Measurements from ENCODE around the gene NSF. TPM values are rescaled to one million over a fixed set of nuclear protein-coding genes. Genes with fewer than 3 reads are reported as not detected.
A peak's percentile ranks its signal among the peaks of the same experiment; 100 is the strongest.
"Not testable (repeated sequence)": the region's sequence is repeated elsewhere in the genome, so short reads cannot be mapped to it uniquely, and the experiment has no call there.

NSF gene
- total RNA-seq, 2 donors from 2014 or later: 21.6 to 22.6 TPM

DNA sequence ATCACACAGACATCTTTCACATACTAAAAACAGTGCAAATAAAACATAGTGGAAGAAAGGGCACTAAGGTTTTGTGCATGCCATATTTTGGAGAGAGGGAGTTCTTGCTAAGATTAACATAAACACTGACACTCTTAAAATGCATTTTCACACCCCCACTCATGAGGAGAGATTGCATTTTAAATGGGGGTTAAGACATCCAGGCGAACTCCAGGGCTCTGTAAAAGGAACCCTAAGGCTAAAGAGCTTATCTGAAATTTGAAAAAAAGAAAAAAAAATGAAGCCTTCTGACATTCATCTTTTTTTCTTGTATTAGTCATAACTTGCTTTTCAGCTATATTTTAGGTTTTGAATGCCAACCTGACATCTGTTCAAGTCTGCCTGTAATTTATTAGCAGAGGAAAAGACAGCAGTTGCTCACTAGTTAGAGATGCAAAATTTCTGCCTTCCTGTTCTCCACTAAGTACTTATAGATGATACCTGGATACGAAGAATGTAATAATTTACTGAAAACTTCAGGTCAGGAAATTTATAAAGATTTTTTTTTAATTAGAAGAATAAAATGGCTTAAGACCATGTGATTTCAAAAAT lies 57.3 kb downstream of the NSF start:
- not testable (repeated sequence) for H3K27me3 Mint-ChIP-seq; H3K4me1 Mint-ChIP-seq; H3K9me3 ChIP-seq (ENCODE audit: control insufficient read depth, low read length, poor library complexity, severe bottlenecking); H3K4me3 Mint-ChIP-seq; DNase-seq; ATAC-seq; H3K27ac Mint-ChIP-seq; H3K36me3 Mint-ChIP-seq (ENCODE audit: low read depth)

- not testable (repeated sequence) for H3K4me3 Mint-ChIP-seq; ATAC-seq; DNase-seq; H3K9me3 ChIP-seq (ENCODE audit: control insufficient read depth, low read length, poor library complexity, severe bottlenecking); H3K36me3 Mint-ChIP-seq (ENCODE audit: low read depth); H3K4me1 Mint-ChIP-seq; H3K27me3 Mint-ChIP-seq; H3K27ac Mint-ChIP-seq
Measured at GRCh38 chr17:46649246-46649645, 58.8 kb downstream of the NSF start.

DNA sequence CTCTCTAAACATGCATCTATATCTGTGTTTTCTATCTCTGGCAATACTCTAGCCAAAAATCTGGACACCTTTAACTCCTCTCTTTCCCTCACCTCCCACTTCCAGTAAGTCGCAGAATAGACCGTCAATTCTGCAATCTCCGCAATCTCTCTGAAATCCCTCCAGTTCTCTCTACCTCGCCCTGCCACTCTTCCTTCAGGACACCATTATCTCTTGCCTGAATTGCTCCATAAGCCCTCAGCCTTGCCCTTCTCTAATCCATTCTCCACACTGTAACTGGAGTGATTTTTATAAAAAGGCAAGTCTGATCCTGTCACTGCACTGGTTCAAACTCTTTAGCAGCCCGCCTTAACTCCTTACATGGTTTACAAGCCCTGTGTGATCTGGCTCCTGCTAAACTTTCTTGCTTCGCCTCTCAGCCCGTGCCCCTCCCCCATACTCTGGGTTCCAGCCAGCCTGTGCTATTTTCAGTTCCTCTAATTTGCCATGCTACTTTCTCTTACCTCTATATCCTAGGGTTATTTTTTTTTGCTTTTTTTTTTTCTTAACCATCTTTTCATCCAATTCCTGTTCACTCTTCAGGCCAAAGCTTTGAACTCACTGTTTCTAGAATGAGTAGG lies 61.7 kb downstream of the NSF start:
- H3K9me3 ChIP-seq (ENCODE audit: control insufficient read depth, low read length, poor library complexity, severe bottlenecking); H3K4me3 Mint-ChIP-seq; H3K36me3 Mint-ChIP-seq (ENCODE audit: low read depth); DNase-seq; H3K4me1 Mint-ChIP-seq; H3K27me3 Mint-ChIP-seq; H3K27ac Mint-ChIP-seq: not testable (repeated sequence)
- ATAC-seq: peak; percentile 30

GRCh38 chr17:46658235-46658634 lies 67.8 kb downstream of the NSF start:
- not testable (repeated sequence) for DNase-seq; H3K9me3 ChIP-seq (ENCODE audit: control insufficient read depth, low read length, poor library complexity, severe bottlenecking); ATAC-seq; H3K4me3 Mint-ChIP-seq; H3K27me3 Mint-ChIP-seq; H3K4me1 Mint-ChIP-seq; H3K36me3 Mint-ChIP-seq (ENCODE audit: low read depth); H3K27ac Mint-ChIP-seq

- not testable (repeated sequence) for H3K9me3 ChIP-seq (ENCODE audit: control insufficient read depth, low read length, poor library complexity, severe bottlenecking); DNase-seq; H3K27me3 Mint-ChIP-seq; H3K36me3 Mint-ChIP-seq (ENCODE audit: low read depth); H3K27ac Mint-ChIP-seq; H3K4me3 Mint-ChIP-seq; ATAC-seq; H3K4me1 Mint-ChIP-seq
Measured at GRCh38 chr17:46659702-46660101, 69.2 kb downstream of the NSF start.

- not testable (repeated sequence) for H3K36me3 Mint-ChIP-seq (ENCODE audit: low read depth); H3K9me3 ChIP-seq (ENCODE audit: control insufficient read depth, low read length, poor library complexity, severe bottlenecking); H3K27me3 Mint-ChIP-seq; DNase-seq; ATAC-seq; H3K4me1 Mint-ChIP-seq; H3K27ac Mint-ChIP-seq; H3K4me3 Mint-ChIP-seq
Measured at GRCh38 chr17:46663123-46663522, 72.7 kb downstream of the NSF start.

- not testable (repeated sequence) for H3K4me1 Mint-ChIP-seq; DNase-seq; H3K9me3 ChIP-seq (ENCODE audit: control insufficient read depth, low read length, poor library complexity, severe bottlenecking); ATAC-seq; H3K27ac Mint-ChIP-seq; H3K4me3 Mint-ChIP-seq; H3K27me3 Mint-ChIP-seq; H3K36me3 Mint-ChIP-seq (ENCODE audit: low read depth)
Measured at GRCh38 chr17:46663552-46663951, 73.1 kb downstream of the NSF start.

DNA sequence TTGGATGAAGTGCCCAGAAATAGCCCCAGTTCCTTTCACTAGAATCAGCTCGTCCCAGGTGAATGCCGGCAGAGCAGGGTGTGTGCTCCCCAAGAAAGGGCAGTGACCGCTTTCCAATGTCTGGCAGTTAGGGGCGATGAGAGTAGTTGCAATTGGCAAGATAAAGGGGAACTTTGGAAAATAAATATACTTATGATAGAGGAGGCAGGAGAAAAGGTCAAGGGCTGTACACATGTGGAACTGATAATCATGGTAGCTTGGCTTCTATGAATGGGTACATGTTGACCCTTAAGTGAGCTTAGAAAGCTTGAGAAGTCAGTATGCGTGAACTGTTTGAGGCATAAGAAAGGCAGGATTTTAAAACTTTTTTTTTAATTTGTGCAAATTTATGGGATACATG lies 75.5 kb downstream of the NSF start:
- not testable (repeated sequence) for H3K36me3 Mint-ChIP-seq (ENCODE audit: low read depth); H3K4me3 Mint-ChIP-seq; H3K4me1 Mint-ChIP-seq; H3K27ac Mint-ChIP-seq; ATAC-seq; H3K27me3 Mint-ChIP-seq; DNase-seq; H3K9me3 ChIP-seq (ENCODE audit: control insufficient read depth, low read length, poor library complexity, severe bottlenecking)

- not testable (repeated sequence) for H3K27ac Mint-ChIP-seq; H3K4me3 Mint-ChIP-seq; ATAC-seq; H3K9me3 ChIP-seq (ENCODE audit: control insufficient read depth, low read length, poor library complexity, severe bottlenecking); H3K4me1 Mint-ChIP-seq; DNase-seq; H3K36me3 Mint-ChIP-seq (ENCODE audit: low read depth); H3K27me3 Mint-ChIP-seq
Measured at GRCh38 chr17:46670789-46671188, 80.3 kb downstream of the NSF start.

DNA sequence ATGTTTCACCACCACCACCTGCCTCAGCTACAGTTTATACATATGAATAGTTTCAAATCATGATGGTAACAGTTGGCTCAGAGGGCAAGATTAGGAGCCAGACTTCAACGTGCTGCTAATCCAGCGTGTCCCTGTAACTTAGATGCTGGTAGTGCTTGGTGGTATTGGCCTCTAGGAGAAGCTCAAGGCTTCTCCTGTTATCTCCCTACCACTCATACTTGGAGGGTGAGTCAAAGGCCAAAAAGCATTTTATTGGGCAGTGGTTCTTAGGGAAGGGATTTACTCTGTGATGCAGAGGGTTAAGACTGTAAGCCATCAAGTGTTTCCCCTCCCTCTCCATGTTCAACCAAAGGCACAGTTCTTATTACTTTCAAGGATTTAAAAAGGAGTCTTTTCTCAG lies 82.3 kb downstream of the NSF start:
- H3K36me3 Mint-ChIP-seq (ENCODE audit: low read depth); H3K27ac Mint-ChIP-seq; ATAC-seq; DNase-seq; H3K9me3 ChIP-seq (ENCODE audit: control insufficient read depth, low read length, poor library complexity, severe bottlenecking); H3K4me1 Mint-ChIP-seq; H3K27me3 Mint-ChIP-seq; H3K4me3 Mint-ChIP-seq: not testable (repeated sequence)

DNA sequence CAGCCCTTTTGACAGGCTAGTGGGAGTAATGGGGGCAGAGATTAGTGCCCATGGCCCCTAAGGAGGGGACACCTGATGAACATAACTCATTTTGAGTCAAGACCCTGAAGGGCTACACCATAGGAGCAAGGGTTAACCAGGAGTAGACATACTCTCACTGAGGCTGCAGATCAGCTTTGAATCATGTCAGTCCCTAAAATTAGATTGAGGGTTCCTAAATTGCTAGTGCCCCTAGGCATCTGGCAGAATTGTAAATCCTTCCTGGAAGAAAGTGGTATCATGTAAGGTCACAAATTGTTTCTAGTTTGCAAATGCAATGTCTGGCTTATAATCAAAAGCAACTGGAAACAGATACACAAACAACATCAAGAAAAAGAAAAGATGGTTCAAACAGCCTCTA lies 87.3 kb downstream of the NSF start:
- not testable (repeated sequence) for H3K36me3 Mint-ChIP-seq (ENCODE audit: low read depth); H3K27me3 Mint-ChIP-seq; H3K27ac Mint-ChIP-seq; H3K9me3 ChIP-seq (ENCODE audit: control insufficient read depth, low read length, poor library complexity, severe bottlenecking); H3K4me1 Mint-ChIP-seq; H3K4me3 Mint-ChIP-seq; ATAC-seq; DNase-seq

- DNase-seq; ATAC-seq; H3K4me3 Mint-ChIP-seq; H3K27me3 Mint-ChIP-seq; H3K36me3 Mint-ChIP-seq (ENCODE audit: low read depth); H3K9me3 ChIP-seq (ENCODE audit: control insufficient read depth, low read length, poor library complexity, severe bottlenecking); H3K27ac Mint-ChIP-seq; H3K4me1 Mint-ChIP-seq: not testable (repeated sequence)
Measured at GRCh38 chr17:46683653-46684052, 93.2 kb downstream of the NSF start.

- H3K4me1 Mint-ChIP-seq; ATAC-seq; H3K27ac Mint-ChIP-seq; H3K9me3 ChIP-seq (ENCODE audit: control insufficient read depth, low read length, poor library complexity, severe bottlenecking); H3K36me3 Mint-ChIP-seq (ENCODE audit: low read depth); H3K4me3 Mint-ChIP-seq; DNase-seq; H3K27me3 Mint-ChIP-seq: not testable (repeated sequence)
Measured at GRCh38 chr17:46685284-46685683, 94.8 kb downstream of the NSF start.

DNA sequence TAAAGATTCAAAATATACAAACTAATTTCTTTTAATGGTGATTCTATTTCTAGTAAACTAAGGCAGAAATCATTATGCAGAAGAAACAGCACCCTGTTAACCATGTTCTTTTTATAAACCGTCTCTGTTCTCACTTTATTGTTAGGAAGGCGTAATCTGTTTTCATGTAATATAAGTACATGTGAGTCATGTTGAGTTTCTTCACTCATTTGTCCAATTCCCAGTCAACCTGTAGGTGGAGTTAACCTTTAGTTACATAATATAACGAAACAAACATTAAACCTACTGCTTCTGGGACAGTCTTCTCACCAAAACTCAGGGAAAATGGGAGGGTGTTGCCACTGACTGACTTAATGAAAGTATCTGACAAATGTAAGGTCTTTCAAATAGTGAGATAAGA lies 101.7 kb downstream of the NSF start:
- H3K9me3 ChIP-seq (ENCODE audit: control insufficient read depth, low read length, poor library complexity, severe bottlenecking); H3K4me1 Mint-ChIP-seq; DNase-seq; H3K27me3 Mint-ChIP-seq; H3K27ac Mint-ChIP-seq; H3K4me3 Mint-ChIP-seq; ATAC-seq; H3K36me3 Mint-ChIP-seq (ENCODE audit: low read depth): not testable (repeated sequence)

Data from T-helper 17 cell (primary cell).